Stomach (tissue), 4 donors: Measurements from ENCODE around the gene PDE4B.

Experiments used
- POLR2A ChIP-seq, 4 donors: fragments of 450-650 bp; IDR thresholded peaks; one replicate each; pipeline ENCODE4 v1.6.1; 2016; ENCODE audit warnings: antibody characterized with exemption in 4 of 4, control low read depth in 2 of 4, mild to moderate bottlenecking in 1 of 4, moderate library complexity in 1 of 4
- TF ChIP-seq, protein P1 (sequence below), 7 experiments: fragments of 450-650 bp in 4 of 7; fragments of 200-600 bp in 3 of 7; sonication (generic) in 3 of 7; IDR thresholded peaks; one replicate each; pipeline ENCODE4 v1.5.1; 2016 to 2019; ENCODE audit warnings: antibody characterized with exemption in 7 of 7, control low read depth in 2 of 7, mild to moderate bottlenecking in 1 of 7

DNA sequence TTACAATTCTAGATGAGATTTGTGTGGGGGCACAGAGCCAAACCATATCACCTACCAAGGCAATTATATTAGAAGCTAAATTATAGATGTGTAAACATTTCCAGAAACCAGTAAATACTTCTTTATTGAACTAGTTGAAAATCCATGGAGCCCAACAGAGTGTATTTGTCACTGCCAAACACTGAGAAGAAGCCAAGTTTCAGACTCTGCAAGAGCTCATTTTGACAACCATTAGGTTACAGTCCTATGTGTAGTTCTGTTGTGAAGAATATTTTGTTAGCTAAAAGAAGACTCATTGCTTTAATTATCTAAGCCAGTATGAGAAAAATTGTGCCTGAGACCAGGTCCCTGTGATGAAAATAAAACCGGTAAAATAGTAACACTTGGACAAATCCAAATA is 382.4 kb downstream of the PDE4B start:
- TF ChIP-seq POLR2A (IDR thresholded peaks at IDR 0.05) = no peak
- TF ChIP-seq, protein P1, sequence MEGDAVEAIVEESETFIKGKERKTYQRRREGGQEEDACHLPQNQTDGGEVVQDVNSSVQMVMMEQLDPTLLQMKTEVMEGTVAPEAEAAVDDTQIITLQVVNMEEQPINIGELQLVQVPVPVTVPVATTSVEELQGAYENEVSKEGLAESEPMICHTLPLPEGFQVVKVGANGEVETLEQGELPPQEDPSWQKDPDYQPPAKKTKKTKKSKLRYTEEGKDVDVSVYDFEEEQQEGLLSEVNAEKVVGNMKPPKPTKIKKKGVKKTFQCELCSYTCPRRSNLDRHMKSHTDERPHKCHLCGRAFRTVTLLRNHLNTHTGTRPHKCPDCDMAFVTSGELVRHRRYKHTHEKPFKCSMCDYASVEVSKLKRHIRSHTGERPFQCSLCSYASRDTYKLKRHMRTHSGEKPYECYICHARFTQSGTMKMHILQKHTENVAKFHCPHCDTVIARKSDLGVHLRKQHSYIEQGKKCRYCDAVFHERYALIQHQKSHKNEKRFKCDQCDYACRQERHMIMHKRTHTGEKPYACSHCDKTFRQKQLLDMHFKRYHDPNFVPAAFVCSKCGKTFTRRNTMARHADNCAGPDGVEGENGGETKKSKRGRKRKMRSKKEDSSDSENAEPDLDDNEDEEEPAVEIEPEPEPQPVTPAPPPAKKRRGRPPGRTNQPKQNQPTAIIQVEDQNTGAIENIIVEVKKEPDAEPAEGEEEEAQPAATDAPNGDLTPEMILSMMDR (IDR thresholded peaks at IDR 0.05) = no peak
